Astrocyte (in vitro differentiated cells and primary cell): Measurements from ENCODE around the gene ZNF182. TPM values are rescaled to one million over a fixed set of nuclear protein-coding genes. Genes with fewer than 3 reads are reported as not detected.
"Not testable (repeated sequence)": the region's sequence is repeated elsewhere in the genome, so short reads cannot be mapped to it uniquely, and the experiment has no call there.

ENCODE experiments used
- DNase-seq: peaks from one replicate; pipeline ENCODE4 v3.0.0-alpha.2; 2010; ENCODE audit warnings: low read depth
- FAIRE-seq: peaks from 2 replicates; lab custom pipeline; 2011; peaks lifted over from hg19 to GRCh38; lab: Jason Lieb, UNC
- H2AFZ ChIP-seq: 2 replicates; pipeline ENCODE4 v1.6.0; 2012; ENCODE audit warnings: low read depth, low read length, inconsistent platforms
- H3K27ac ChIP-seq: 2 replicates; pipeline ENCODE4 v1.5.1; 2011; ENCODE audit warnings: low read depth, low read length, inconsistent platforms
- H3K27me3 ChIP-seq: 2 replicates; pipeline ENCODE4 v1.6.0; 2011; ENCODE audit warnings: low read length, inconsistent platforms; ENCODE audit not compliant: insufficient read depth
- H3K36me3 ChIP-seq: 2 replicates; pipeline ENCODE4 v1.5.1; 2011; ENCODE audit warnings: low read length, inconsistent platforms; ENCODE audit not compliant: insufficient read depth
- H3K4me1 ChIP-seq: 2 replicates; pipeline ENCODE4 v1.5.1; 2011; ENCODE audit warnings: low read length, inconsistent platforms; ENCODE audit not compliant: insufficient read depth
- H3K4me2 ChIP-seq: 2 replicates; pipeline ENCODE4 v1.6.0; 2012; ENCODE audit warnings: low read length, inconsistent platforms
- H3K4me3 ChIP-seq: 2 replicates; pipeline ENCODE4 v1.5.1; 2011; ENCODE audit warnings: low read depth, mild to moderate bottlenecking, low read length, inconsistent platforms; ENCODE audit not compliant: insufficient read depth
- H3K79me2 ChIP-seq: 2 replicates; pipeline ENCODE4 v1.6.0; 2012; ENCODE audit warnings: mild to moderate bottlenecking, low read length, inconsistent platforms; ENCODE audit not compliant: insufficient read depth
- H3K9ac ChIP-seq: 2 replicates; pipeline ENCODE4 v1.6.0; 2012; ENCODE audit warnings: mild to moderate bottlenecking, low read length, inconsistent platforms
- H3K9me3 ChIP-seq: 2 replicates; pipeline ENCODE4 v1.5.1; 2012; ENCODE audit warnings: low read depth, mild to moderate bottlenecking, low read length, inconsistent platforms; ENCODE audit not compliant: insufficient read depth
- H4K20me1 ChIP-seq: 2 replicates; pipeline ENCODE4 v1.6.0; 2012; ENCODE audit warnings: low read length, inconsistent platforms; ENCODE audit not compliant: insufficient read depth
- H3K27ac Mint-ChIP-seq: one replicate; pipeline ENCODE4 v1.8.0; 2021; ENCODE audit warnings: mild to moderate bottlenecking, mixed read lengths; ENCODE audit not compliant: unreplicated experiment
- H3K27me3 Mint-ChIP-seq: one replicate; pipeline ENCODE4 v1.8.0; 2021; ENCODE audit warnings: low read depth, mixed read lengths; ENCODE audit not compliant: unreplicated experiment
- H3K36me3 Mint-ChIP-seq: one replicate; pipeline ENCODE4 v1.8.0; 2021; ENCODE audit warnings: low read depth, mixed read lengths; ENCODE audit not compliant: unreplicated experiment
- H3K4me1 Mint-ChIP-seq: one replicate; pipeline ENCODE4 v1.8.0; 2021; ENCODE audit warnings: low read depth, mixed read lengths; ENCODE audit not compliant: unreplicated experiment
- H3K4me3 Mint-ChIP-seq: one replicate; pipeline ENCODE4 v1.8.0; 2021; ENCODE audit warnings: mild to moderate bottlenecking, moderate library complexity, mixed read lengths; ENCODE audit not compliant: unreplicated experiment
- H3K9me3 Mint-ChIP-seq: one replicate; pipeline ENCODE4 v1.8.0; 2021; ENCODE audit warnings: mild to moderate bottlenecking, mixed read lengths; ENCODE audit not compliant: unreplicated experiment
- EZH2 ChIP-seq: IDR thresholded peaks from 2 replicates; pipeline ENCODE4 v1.6.1; 2012; ENCODE audit warnings: mild to moderate bottlenecking, low read length, inconsistent platforms; ENCODE audit not compliant: insufficient read depth
- total RNA-seq: library from RNA; stranded (reverse); gene quantifications from 2 replicates; pipeline ENCODE4 v1.2.1, GENCODE V29; 2021
- TF ChIP-seq, protein P1 (sequence below): IDR thresholded peaks from 2 replicates; pipeline ENCODE4 v1.5.1; 2011; ENCODE audit warnings: low read depth, mild to moderate bottlenecking, inconsistent platforms, low read length, moderate library complexity; ENCODE audit not compliant: insufficient read depth

ZNF182 gene
- total RNA-seq, 1 donor from 2014 or later = 4.5 TPM

GRCh38 chrX:47960406-47960805, 43.4 kb downstream of the ZNF182 start:
- no peak for DNase-seq
- FAIRE-seq = peak; percentile 55
- H3K9me3 Mint-ChIP-seq = peaks cover 5% of the 10 kb centered on the region
- H2AFZ ChIP-seq = no peak overlapping the region
- no peaks in the 10 kb centered on the region for H3K9me3 ChIP-seq
- no peaks in the 10 kb centered on the region for H3K4me1 ChIP-seq
- no peaks in the 10 kb centered on the region for H4K20me1 ChIP-seq
- H3K27me3 Mint-ChIP-seq = no peaks in the 10 kb centered on the region
- no peaks in the 10 kb centered on the region for H3K36me3 ChIP-seq
- H3K79me2 ChIP-seq = no peaks in the 10 kb centered on the region
- no peaks in the 10 kb centered on the region for H3K36me3 Mint-ChIP-seq
- TF ChIP-seq, protein P1, sequence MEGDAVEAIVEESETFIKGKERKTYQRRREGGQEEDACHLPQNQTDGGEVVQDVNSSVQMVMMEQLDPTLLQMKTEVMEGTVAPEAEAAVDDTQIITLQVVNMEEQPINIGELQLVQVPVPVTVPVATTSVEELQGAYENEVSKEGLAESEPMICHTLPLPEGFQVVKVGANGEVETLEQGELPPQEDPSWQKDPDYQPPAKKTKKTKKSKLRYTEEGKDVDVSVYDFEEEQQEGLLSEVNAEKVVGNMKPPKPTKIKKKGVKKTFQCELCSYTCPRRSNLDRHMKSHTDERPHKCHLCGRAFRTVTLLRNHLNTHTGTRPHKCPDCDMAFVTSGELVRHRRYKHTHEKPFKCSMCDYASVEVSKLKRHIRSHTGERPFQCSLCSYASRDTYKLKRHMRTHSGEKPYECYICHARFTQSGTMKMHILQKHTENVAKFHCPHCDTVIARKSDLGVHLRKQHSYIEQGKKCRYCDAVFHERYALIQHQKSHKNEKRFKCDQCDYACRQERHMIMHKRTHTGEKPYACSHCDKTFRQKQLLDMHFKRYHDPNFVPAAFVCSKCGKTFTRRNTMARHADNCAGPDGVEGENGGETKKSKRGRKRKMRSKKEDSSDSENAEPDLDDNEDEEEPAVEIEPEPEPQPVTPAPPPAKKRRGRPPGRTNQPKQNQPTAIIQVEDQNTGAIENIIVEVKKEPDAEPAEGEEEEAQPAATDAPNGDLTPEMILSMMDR = no peak
- no peak for TF ChIP-seq EZH2
- no peak overlapping the region for H3K4me3 ChIP-seq
- no peak overlapping the region for H3K27ac Mint-ChIP-seq
- no peak overlapping the region for H3K27ac ChIP-seq
- H3K4me2 ChIP-seq = no peak overlapping the region
- no peak overlapping the region for H3K4me3 Mint-ChIP-seq
- H3K27me3 ChIP-seq = no peaks in the 10 kb centered on the region
- no peaks in the 10 kb centered on the region for H3K4me1 Mint-ChIP-seq
- no peak overlapping the region for H3K9ac ChIP-seq

- no peaks in the 10 kb centered on the region for H3K4me1 Mint-ChIP-seq
- no peak for TF ChIP-seq EZH2
- TF ChIP-seq, protein P1 = no peak
- Histone ChIP-seq H3K79me2 (no peaks in the 10 kb centered on the region), H3K4me1 (no peaks in the 10 kb centered on the region), H4K20me1 (no peaks in the 10 kb centered on the region), H3K9me3 (no peaks in the 10 kb centered on the region), H3K27ac (no peak overlapping the region), H3K27me3 (no peaks in the 10 kb centered on the region), H3K9ac (no peak overlapping the region), H3K36me3 (no peaks in the 10 kb centered on the region), H3K4me2 (no peak overlapping the region), H2AFZ (no peak overlapping the region), H3K4me3 (no peak overlapping the region)
- no peak for FAIRE-seq
- no peak overlapping the region for H3K4me3 Mint-ChIP-seq
- no peak overlapping the region for H3K27ac Mint-ChIP-seq
- no peaks in the 10 kb centered on the region for H3K36me3 Mint-ChIP-seq
- DNase-seq = no peak
- no peaks in the 10 kb centered on the region for H3K27me3 Mint-ChIP-seq
- peaks cover 2% of the 10 kb centered on the region for H3K9me3 Mint-ChIP-seq
These were observed 44.9 kb downstream of the ZNF182 start for GRCh38 chrX:47958761-47959342.

DNA sequence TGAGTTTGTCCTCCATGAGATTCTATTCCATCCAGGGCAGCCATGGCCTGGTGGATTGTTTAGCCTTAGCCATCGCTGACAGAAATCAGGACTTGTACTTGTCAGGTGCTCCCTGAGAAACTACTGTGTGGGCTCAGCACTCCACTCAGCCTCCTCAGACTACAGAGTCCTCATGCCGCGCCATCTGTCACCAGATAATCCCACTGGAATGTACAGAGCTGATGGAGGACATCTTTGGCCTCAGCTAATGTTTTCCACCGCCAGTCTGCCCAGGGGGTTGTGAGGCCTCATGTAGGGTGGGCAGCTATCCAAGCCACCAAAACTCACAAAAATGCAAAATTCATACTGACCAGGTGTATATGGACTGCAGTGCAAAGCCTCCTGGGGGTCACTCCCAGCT, 45.6 kb downstream of the ZNF182 start:
- H4K20me1 ChIP-seq, H3K36me3 ChIP-seq, H3K4me2 ChIP-seq, H2AFZ ChIP-seq, FAIRE-seq, H3K27me3 ChIP-seq, H3K9ac ChIP-seq, DNase-seq, H3K79me2 ChIP-seq, H3K27me3 Mint-ChIP-seq, H3K4me3 Mint-ChIP-seq, H3K4me1 Mint-ChIP-seq, H3K27ac ChIP-seq, H3K36me3 Mint-ChIP-seq, H3K27ac Mint-ChIP-seq, H3K9me3 Mint-ChIP-seq, H3K4me1 ChIP-seq, H3K4me3 ChIP-seq, H3K9me3 ChIP-seq: not testable (repeated sequence)
